HPDE6-E6E7 (cell line): ENCODE measurements around the gene TEX51.

Experiments used
- DNase-seq: peaks from one replicate; pipeline ENCODE4 v3.0.0; 2011; ENCODE audit warnings: missing footprints; ENCODE audit errors: extremely low spot score

The TEX51 gene

GRCh38 chr2:126950504-126950903 is 51.8 kb downstream of the TEX51 start:
- DNase-seq: no peak
